GM10266 (cell line): ENCODE results near the gene DHRS7C.

Experiments used
- DNase-seq: peaks from one replicate; pipeline ENCODE4 v3.0.0; 2012; ENCODE audit errors: extremely low spot score
- CTCF ChIP-seq: IDR thresholded peaks from 2 replicates; pipeline ENCODE4 v1.5.1; 2012; ENCODE audit warnings: mild to moderate bottlenecking, low read depth; ENCODE audit not compliant: control insufficient read depth, insufficient read depth; ENCODE audit errors: missing control alignments

The DHRS7C gene

GRCh38 chr17:9780552-9780951 lies 10.8 kb downstream of the DHRS7C start:
- TF ChIP-seq CTCF = no peak
- no peak for DNase-seq

GRCh38 chr17:9776911-9777310 lies 14.5 kb downstream of the DHRS7C start:
- TF ChIP-seq CTCF = no peak
- no peak for DNase-seq

DNA sequence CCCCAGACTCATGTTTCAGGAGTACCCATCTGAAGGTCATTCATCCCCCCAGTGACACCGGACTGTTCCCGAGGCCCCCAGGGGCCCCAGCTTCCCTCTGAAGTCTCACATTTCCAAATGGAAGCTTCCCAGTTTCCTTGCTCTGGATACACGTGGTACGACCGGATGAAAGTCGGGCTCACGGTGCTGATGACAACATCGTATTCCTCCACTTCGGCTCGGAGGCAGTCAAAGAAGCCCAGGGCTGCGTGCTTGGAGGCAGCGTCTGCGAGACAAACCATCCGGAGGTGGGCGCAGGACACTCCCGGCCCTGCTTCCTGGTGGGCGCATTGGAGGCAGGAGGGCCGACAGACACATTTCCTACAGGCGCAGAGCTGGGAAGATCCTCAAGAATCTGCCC lies 18.7 kb downstream of the DHRS7C start:
- TF ChIP-seq CTCF = no peak
- no peak for DNase-seq

- DNase-seq = no peak
- no peak for TF ChIP-seq CTCF
Observed at GRCh38 chr17:9771465-9771864, 19.9 kb downstream of the DHRS7C start.

- no peak for DNase-seq
- TF ChIP-seq CTCF = no peak
Observed at GRCh38 chr17:9769036-9769695, 22.2 kb downstream of the DHRS7C start.

- peak; percentile 54 for DNase-seq
- TF ChIP-seq CTCF = peak; percentile 10
Observed at GRCh38 chr17:9768381-9768934, 22.9 kb downstream of the DHRS7C start.

DNA sequence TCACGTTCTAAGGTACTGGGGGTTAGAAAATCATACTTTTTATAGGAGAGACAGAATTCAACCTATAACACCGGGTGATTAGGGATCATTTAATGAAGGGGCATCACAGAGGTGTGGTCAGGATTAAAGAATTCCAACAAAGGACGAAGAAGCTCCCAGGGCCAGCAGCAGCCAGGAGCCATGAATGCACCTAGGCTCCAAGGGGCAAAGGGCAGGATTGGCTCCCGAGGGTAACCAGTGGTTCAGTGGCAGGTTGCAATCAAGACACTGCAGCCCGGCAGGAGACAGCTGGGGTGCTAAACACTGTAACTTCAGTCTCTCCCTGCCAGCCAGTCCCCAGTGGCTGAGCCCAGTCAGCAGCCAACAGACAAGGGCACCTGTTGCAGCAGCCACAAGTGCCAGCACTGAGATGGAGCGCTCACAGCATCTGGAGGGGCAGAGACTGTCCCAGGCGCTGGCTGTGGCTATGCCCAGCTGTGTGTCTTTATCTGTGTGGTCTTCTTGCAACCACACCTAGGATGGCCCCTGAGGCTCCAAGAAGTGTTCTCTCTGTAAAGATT lies 23.9 kb downstream of the DHRS7C start:
- no peak for DNase-seq
- TF ChIP-seq CTCF = no peak
